Neural cell (in vitro differentiated cells): Measurements from ENCODE around the gene CENPX. TPM values are rescaled to one million over a fixed set of nuclear protein-coding genes. Genes with fewer than 3 reads are reported as not detected.

Experiments
- H2AFZ ChIP-seq: fragments of 200-600, 300-800 bp; sonication (generic), shearing (Covaris generic); 2 replicates; pipeline ENCODE4 v1.6.0; 2014; ENCODE audit warnings: low read depth, mild to moderate bottlenecking, antibody characterized with exemption, low read length, moderate library complexity
- H3F3A ChIP-seq: fragments of 200-600 bp; shearing (Covaris generic); 2 replicates; pipeline ENCODE4 v1.6.1; 2016; ENCODE audit warnings: mild to moderate bottlenecking, moderate library complexity, mixed read lengths, antibody characterized with exemption, low read length; ENCODE audit not compliant: insufficient read depth, poor library complexity, severe bottlenecking
- H3K27ac ChIP-seq: fragments of 200-600, 300-800 bp; sonication (generic), shearing (Covaris generic); 2 replicates; pipeline ENCODE4 v1.5.1; 2014; ENCODE audit warnings: mild to moderate bottlenecking, low read length, moderate library complexity
- H3K27me3 ChIP-seq: fragments of 300-800, 200-600 bp; sonication (generic), shearing (Covaris generic); 2 replicates; pipeline ENCODE4 v1.6.0; 2014; ENCODE audit warnings: mild to moderate bottlenecking, low read depth, low read length, moderate library complexity; ENCODE audit not compliant: insufficient read depth
- H3K36me3 ChIP-seq: fragments of 300-800, 200-600 bp; sonication (generic), shearing (Covaris generic); 2 replicates; pipeline ENCODE4 v1.5.1; 2014; ENCODE audit warnings: mild to moderate bottlenecking, antibody characterized with exemption, low read length, moderate library complexity; ENCODE audit not compliant: insufficient read depth
- H3K4me2 ChIP-seq: fragments of 300-800, 200-600 bp; sonication (generic), shearing (Covaris generic); 2 replicates; pipeline ENCODE4 v1.6.0; 2014; ENCODE audit warnings: mild to moderate bottlenecking, low read length
- H3K4me3 ChIP-seq: fragments of 300-800, 200-600 bp; sonication (generic), shearing (Covaris generic); 2 replicates; pipeline ENCODE4 v1.5.1; 2014; ENCODE audit warnings: mild to moderate bottlenecking, low read length, moderate library complexity
- H3K79me2 ChIP-seq: fragments of 200-600 bp; shearing (Covaris generic); replicated peaks from 2 replicates; pipeline ENCODE4 v1.6.0; 2014; ENCODE audit warnings: mild to moderate bottlenecking, low read length, moderate library complexity; ENCODE audit not compliant: insufficient read depth
- H3K9ac ChIP-seq: fragments of 300-800, 200-600 bp; sonication (generic), shearing (Covaris generic); 2 replicates; pipeline ENCODE4 v1.6.1; 2016; ENCODE audit warnings: mild to moderate bottlenecking, low read length, mixed read lengths
- H3K9me2 ChIP-seq: fragments of 200-600 bp; shearing (Covaris generic); 2 replicates; pipeline ENCODE4 v1.6.1; 2016; ENCODE audit warnings: mild to moderate bottlenecking, low read length, mixed read lengths; ENCODE audit not compliant: insufficient read depth
- H3K9me3 ChIP-seq: fragments of 200-600, 300-800 bp; sonication (generic), shearing (Covaris generic); 2 replicates; pipeline ENCODE4 v1.6.1; 2016; ENCODE audit warnings: mild to moderate bottlenecking, mixed run types, low read length, moderate library complexity, mixed read lengths
- H4K20me1 ChIP-seq: fragments of 200-600 bp; shearing (Covaris generic); 2 replicates; pipeline ENCODE4 v1.6.1; 2016; ENCODE audit warnings: mild to moderate bottlenecking, mixed run types; ENCODE audit not compliant: insufficient read depth
- CTCF ChIP-seq: fragments of 450-650 bp; IDR thresholded peaks from 2 replicates; pipeline ENCODE4 v1.5.1; 2014; ENCODE audit warnings: antibody characterized with exemption, mild to moderate bottlenecking, moderate library complexity; ENCODE audit not compliant: poor library complexity, severe bottlenecking
- EP300 ChIP-seq: fragments of 450-650 bp; conservative IDR thresholded peaks from 2 replicates; pipeline ENCODE4 v1.6.1; 2014; ENCODE audit warnings: antibody characterized with exemption, mild to moderate bottlenecking, moderate library complexity; ENCODE audit not compliant: poor library complexity, severe bottlenecking
- EZH2 ChIP-seq: fragments of 200-600, 300-800 bp; shearing (Covaris generic), sonication (generic); IDR thresholded peaks from 2 replicates; pipeline ENCODE4 v1.6.1; 2014; ENCODE audit warnings: antibody characterized with exemption, low read length, borderline replicate concordance, mild to moderate bottlenecking; ENCODE audit not compliant: insufficient read depth, poor library complexity, severe bottlenecking
- MXI1 ChIP-seq: fragments of 450-650 bp; conservative IDR thresholded peaks from 2 replicates; pipeline ENCODE4 v1.6.1; 2014; ENCODE audit warnings: antibody characterized with exemption, mild to moderate bottlenecking; ENCODE audit not compliant: poor library complexity, severe bottlenecking
- POLR2AphosphoS5 ChIP-seq: IDR thresholded peaks from 2 replicates; pipeline ENCODE4 v1.6.1; 2012
- RAD21 ChIP-seq: fragments of 450-650 bp; conservative IDR thresholded peaks from 2 replicates; pipeline ENCODE4 v1.6.1; 2014; ENCODE audit warnings: antibody characterized with exemption, mild to moderate bottlenecking, moderate library complexity
- REST ChIP-seq: IDR thresholded peaks from 2 replicates; pipeline ENCODE4 v1.6.1; 2012; ENCODE audit warnings: borderline replicate concordance
- SMC3 ChIP-seq: fragments of 450-650 bp; conservative IDR thresholded peaks from 2 replicates; pipeline ENCODE4 v1.6.1; 2014; ENCODE audit warnings: antibody characterized with exemption, mild to moderate bottlenecking, moderate library complexity; ENCODE audit not compliant: poor library complexity
- TAF1 ChIP-seq: IDR thresholded peaks from 2 replicates; pipeline ENCODE4 v1.6.1; 2012; ENCODE audit warnings: low read depth
- polyA plus RNA-seq: library from polyadenylated mRNA; depleted of rRNA; stranded (reverse); fragments of >200 nt; gene quantifications from 2 replicates; pipeline ENCODE4 v1.2.3, GENCODE V29; 2014

Gene CENPX
- polyA plus RNA-seq, 1 donor from 2014 or later: 205 TPM

- Histone ChIP-seq H3F3A (no peaks in the 10 kb centered on the region), H3K27ac (no peak overlapping the region), H3K9ac (no peak overlapping the region), H3K4me3 (no peak overlapping the region), H3K9me2 (no peaks in the 10 kb centered on the region), H3K36me3 (no peaks in the 10 kb centered on the region), H3K9me3 (no peaks in the 10 kb centered on the region), H3K4me2 (no peak overlapping the region), H3K27me3 (no peaks in the 10 kb centered on the region), H2AFZ (no peak overlapping the region), H4K20me1 (no peaks in the 10 kb centered on the region), H3K79me2 (no peaks in the 10 kb centered on the region)
- no peak for TF ChIP-seq CTCF
- no peak for TF ChIP-seq TAF1
- no peak for TF ChIP-seq EP300
- no peak for TF ChIP-seq SMC3
- no peak for TF ChIP-seq REST
- TF ChIP-seq POLR2AphosphoS5: no peak
- no peak for TF ChIP-seq MXI1
- TF ChIP-seq RAD21: no peak
- TF ChIP-seq EZH2: no peak
Measured at GRCh38 chr17:82015311-82015971, 7.2 kb downstream of the CENPX start.

- Histone ChIP-seq H3K27ac (no peak overlapping the region), H3K9me2 (no peaks in the 10 kb centered on the region), H3K9me3 (no peaks in the 10 kb centered on the region), H3K27me3 (no peaks in the 10 kb centered on the region), H3K9ac (no peak overlapping the region), H3K4me2 (no peak overlapping the region), H3K36me3 (no peaks in the 10 kb centered on the region), H2AFZ (no peak overlapping the region), H3K4me3 (no peak overlapping the region), H3K79me2 (no peaks in the 10 kb centered on the region), H3F3A (no peaks in the 10 kb centered on the region), H4K20me1 (no peaks in the 10 kb centered on the region)
- TF ChIP-seq RAD21: no peak
- no peak for TF ChIP-seq CTCF
- no peak for TF ChIP-seq SMC3
- no peak for TF ChIP-seq REST
- no peak for TF ChIP-seq MXI1
- no peak for TF ChIP-seq EZH2
- TF ChIP-seq EP300: no peak
- TF ChIP-seq POLR2AphosphoS5: no peak
- no peak for TF ChIP-seq TAF1
Measured at GRCh38 chr17:82014971-82015310, 7.7 kb downstream of the CENPX start.
